H1 (cell line): ENCODE data around the gene SAP30.

Source experiments
- CEBPB ChIP-seq: IDR thresholded peaks from 2 replicates; pipeline ENCODE4 v1.6.1; 2012; ENCODE audit warnings: low read depth, low read length
- CTCF ChIP-seq, 3 experiments: IDR thresholded peaks; 1 replicate in 2 of 3; 2 replicates in 1 of 3; pipeline versions ENCODE4 v1.5.1 to v1.6.1; 2011; ENCODE audit warnings: low read length in 3 of 3, mild to moderate bottlenecking in 3 of 3, inconsistent platforms in 2 of 3, low read depth in 1 of 3, moderate library complexity in 1 of 3; ENCODE audit not compliant: insufficient read depth in 1 of 3; ENCODE audit errors: control extremely low read depth in 1 of 3
- EGR1 ChIP-seq: IDR thresholded peaks from 2 replicates; pipeline ENCODE4 v1.6.1; 2011; ENCODE audit warnings: low read depth, low read length, borderline replicate concordance
- POLR2A ChIP-seq, 2 experiments: IDR thresholded peaks; 1 replicate in 1 of 2; 2 replicates in 1 of 2; pipeline ENCODE4 v1.6.1; 2011; ENCODE audit warnings: low read depth in 2 of 2, low read length in 2 of 2, mild to moderate bottlenecking in 2 of 2; ENCODE audit errors: control extremely low read depth in 1 of 2

GRCh38 chr4:173365359-173365996 is 5.3 kb upstream of the SAP30 start:
- TF ChIP-seq CTCF (IDR thresholded peaks at IDR 0.05; ENCODE audit: control extremely low read depth in 1 of 3, insufficient read depth in 1 of 3, low read depth in 1 of 3, low read length in 3 of 3): no peak
- no peak for TF ChIP-seq CEBPB
- TF ChIP-seq POLR2A (IDR thresholded peaks at IDR 0.05; ENCODE audit: control extremely low read depth in 1 of 2, low read depth in 2 of 2, low read length in 2 of 2): no peak
- TF ChIP-seq EGR1: no peak
